COLO668 (cell line): Measurements from ENCODE around the gene ACAA1.
"Not testable (repeated sequence)": the region's sequence is repeated elsewhere in the genome, so short reads cannot be mapped to it uniquely, and the experiment has no call there.

Experiments
- DNase-seq: peaks from one replicate; lab custom pipeline; 2025; ENCODE audit not compliant: unreplicated experiment; lab: John Stamatoyannopoulos, UW

Gene ACAA1

DNA sequence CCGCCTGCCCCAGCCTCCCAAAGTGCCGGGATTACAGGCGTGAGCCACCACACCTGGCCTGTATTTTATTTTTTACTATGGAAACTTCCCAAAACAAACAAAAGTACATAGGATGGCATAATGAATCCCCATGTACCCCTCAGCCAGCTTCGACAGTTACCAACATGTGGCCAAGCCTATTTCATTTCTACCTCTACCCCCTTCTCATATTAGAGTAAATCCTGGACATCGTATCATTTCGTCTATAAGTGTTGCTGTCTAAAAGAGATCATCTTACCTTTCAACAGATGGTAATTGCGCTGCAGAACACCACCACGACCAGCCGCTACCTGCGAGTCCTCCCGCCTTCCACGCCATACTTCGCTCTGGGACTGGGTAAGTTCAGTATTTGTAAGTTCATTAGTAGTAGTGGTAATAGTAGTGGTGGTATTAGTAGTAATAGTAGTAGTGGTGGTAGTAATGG, 53.0 kb downstream of the ACAA1 start:
- no peak for DNase-seq

DNA sequence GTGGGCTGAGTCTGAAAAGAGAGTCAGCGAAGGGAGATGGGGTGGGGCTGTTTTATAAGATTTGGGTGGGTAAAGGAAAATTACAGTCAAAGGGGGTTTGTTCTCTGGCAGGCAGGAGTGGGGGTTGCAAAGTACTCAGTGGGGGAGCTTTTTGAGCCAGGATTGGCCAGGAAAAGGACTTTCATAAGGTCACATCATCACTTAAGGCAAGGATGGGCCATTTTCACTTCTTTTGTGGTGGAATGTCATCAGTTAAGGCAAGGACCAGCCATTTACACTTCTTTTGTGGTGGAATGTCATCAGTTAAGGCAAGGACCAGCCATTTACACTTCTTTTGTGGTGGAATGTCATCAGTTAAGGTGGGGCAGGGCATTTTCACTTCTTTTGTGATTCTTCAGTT, 53.7 kb downstream of the ACAA1 start:
- DNase-seq, result not testable (repeated sequence)

DNA sequence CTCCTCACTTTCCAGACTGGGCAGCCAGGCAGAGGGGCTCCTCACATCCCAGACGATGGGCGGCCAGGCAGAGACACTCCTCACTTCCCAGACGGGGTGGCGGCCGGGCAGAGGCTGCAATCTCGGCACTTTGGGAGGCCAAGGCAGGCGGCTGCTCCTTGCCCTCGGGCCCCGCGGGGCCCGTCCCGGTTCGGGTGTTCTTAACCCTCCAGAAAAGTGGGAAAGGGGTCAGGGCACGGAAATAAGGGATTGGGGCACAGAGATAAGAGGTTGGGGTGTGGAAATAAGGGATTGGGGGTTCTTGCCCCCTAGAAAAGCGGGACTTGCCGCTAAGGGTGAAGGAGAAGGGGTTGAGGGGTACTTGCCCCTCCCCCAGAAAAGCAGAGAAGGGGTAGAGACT, 54.6 kb downstream of the ACAA1 start:
- not testable (repeated sequence) for DNase-seq

DNA sequence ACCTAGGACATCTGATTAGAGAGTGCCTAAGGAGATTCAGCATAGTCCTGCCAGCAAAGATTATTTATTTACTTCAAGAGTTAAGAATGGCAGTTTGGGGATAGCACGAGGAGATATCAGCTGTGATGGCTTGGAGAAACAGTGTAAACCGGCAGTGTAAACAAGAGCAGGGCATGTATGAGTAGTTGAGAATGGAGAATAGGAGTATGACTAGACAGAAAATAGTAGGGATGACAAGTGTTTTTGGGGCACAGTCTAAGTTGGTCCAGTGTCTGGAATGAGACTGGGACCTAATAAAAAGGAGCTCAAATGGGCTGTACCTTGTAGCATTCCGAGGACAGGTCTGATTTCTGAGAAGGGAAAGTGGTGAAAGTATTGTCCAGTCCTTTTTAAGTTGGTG, 59.9 kb downstream of the ACAA1 start:
- DNase-seq, result not testable (repeated sequence)
